ENCODE measurements around the gene LRMDA. TPM values are rescaled to one million over a fixed set of nuclear protein-coding genes. Genes with fewer than 3 reads are reported as not detected.

Gene LRMDA
- total and polyA plus RNA-seq, 2 of the 4 experiments (the other 2 are of a cell fraction) = 0.07 TPM; not detected in 1

DNA sequence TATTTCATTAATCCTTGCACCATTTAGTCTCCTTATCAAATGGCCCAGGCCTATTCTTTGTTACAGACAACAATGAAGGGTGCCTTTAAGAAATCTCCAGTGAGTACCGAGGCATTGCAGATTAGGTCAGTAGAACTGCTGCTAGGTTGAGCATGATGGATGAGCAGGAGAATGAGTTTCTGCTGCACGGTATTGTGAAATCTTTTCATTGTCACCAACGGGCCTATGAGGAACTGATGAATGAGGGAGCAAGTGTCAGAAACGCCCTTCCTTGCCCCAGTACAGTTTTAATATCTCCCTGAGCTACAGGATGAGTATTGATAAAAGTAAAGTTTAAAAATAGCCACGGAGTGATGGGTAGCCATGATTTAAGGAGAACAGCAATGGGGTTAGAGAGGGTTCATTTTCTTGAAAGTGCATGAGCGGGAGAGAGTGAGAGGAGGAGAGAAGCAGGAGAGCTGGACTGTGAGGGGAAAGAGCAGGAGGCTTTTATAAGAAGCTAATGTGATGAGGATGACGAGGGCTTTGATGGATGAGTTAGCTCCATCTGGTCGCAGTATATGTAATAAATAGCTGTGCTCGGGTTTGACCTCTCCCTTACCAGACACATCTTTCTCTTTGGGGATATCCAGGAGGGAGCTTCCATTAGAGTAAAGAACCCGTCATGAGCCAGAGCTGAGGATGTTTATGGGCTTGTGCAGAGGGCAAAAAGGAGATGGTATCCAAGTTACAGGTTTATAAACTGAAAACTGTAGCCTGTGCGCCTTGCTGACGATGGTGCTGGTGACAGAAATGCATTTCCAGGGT lies 526.1 kb downstream of the LRMDA start:
- no peak overlapping the region for H3K9ac ChIP-seq (ENCODE audit: low read depth, low read length)
- CTCF ChIA-PET = no interaction called here
- no peak overlapping the region for H4K91ac ChIP-seq (ENCODE audit: insufficient read depth, low read depth, low read length)
- POLR2A ChIA-PET (ENCODE audit: unreplicated experiment) = no interaction called here
- intact Hi-C loops (cut with micrococcal nuclease) = no loop called here
- H4K5ac ChIP-seq (ENCODE audit: low read depth, low read length) = no peak overlapping the region
- no peak overlapping the region for H3K4me3 ChIP-seq (ENCODE audit: insufficient read depth, low read depth, low read length)
- H3K27me3 ChIP-seq (ENCODE audit: control insufficient read depth, insufficient read depth, low read length) = peaks cover 1% of the 10 kb centered on the region; the same call in 1 of the 2 replicates
- H3K18ac ChIP-seq (ENCODE audit: low read depth, low read length) = no peak overlapping the region
- H3K9me3 ChIP-seq (ENCODE audit: control insufficient read depth, insufficient read depth, low read length) = no peaks in the 10 kb centered on the region
- no peak overlapping the region for H3K4me2 ChIP-seq (ENCODE audit: low read depth, low read length)
- H4K20me1 ChIP-seq (ENCODE audit: insufficient read depth, low read length) = no peaks in the 10 kb centered on the region
- H2BK20ac ChIP-seq (ENCODE audit: low read depth, low read length) = no peak overlapping the region
- peaks cover 2% of the 10 kb centered on the region for H3K4me1 ChIP-seq (ENCODE audit: control insufficient read depth, insufficient read depth, low read length)
- no peak overlapping the region for H2AK5ac ChIP-seq (ENCODE audit: low read depth, low read length)
- H2AK9ac ChIP-seq (replicated peaks; ENCODE audit: low read depth, low read length, poor library complexity) = no peak overlapping the region
- TF ChIP-seq CEBPB (IDR thresholded peaks at IDR 0.05; ENCODE audit: low read depth, low read length) (peak; percentile 42), RAD21 (IDR thresholded peaks at IDR 0.05; ENCODE audit: low read length) (no peak)
- no peaks in the 10 kb centered on the region for H3K36me3 ChIP-seq (ENCODE audit: control insufficient read depth, insufficient read depth, low read length)
- no peak overlapping the region for H3K27ac ChIP-seq (ENCODE audit: insufficient read depth, low read length)
- H3K4ac ChIP-seq (ENCODE audit: low read depth, low read length) = no peak overlapping the region
- WGBS, 2 experiments (ENCODE audit: extremely low coverage in 2 of 2, insufficient read length in 1 of 2) = 13% methylated on average over 1 of the region's 12 CpGs; no CpG with 5 or more reads in 1 of the 2 experiments
- H2AFZ ChIP-seq (replicated peaks; ENCODE audit: low read length, poor library complexity) = no peak overlapping the region
- H3K79me1 ChIP-seq (ENCODE audit: low read depth in 1 of 2, low read length in 2 of 2) = no peaks in the 10 kb centered on the region
- H4K8ac ChIP-seq (ENCODE audit: low read depth in 2 of 2, low read length in 2 of 2) = no peak overlapping the region
- no peak for ATAC-seq (ENCODE audit: low read depth)
- dilution Hi-C loops (cut with HindIII; ENCODE audit: low sequenced_read_pairs, unreplicated experiment) = no loop called here
- H3K9me1 ChIP-seq (ENCODE audit: insufficient read depth, low read length) = no peaks in the 10 kb centered on the region
- no peak overlapping the region for H3K14ac ChIP-seq (replicated peaks; ENCODE audit: low read depth, low read length)
- no TSS peak for BruUV-seq (replicated peaks)
- H2BK120ac ChIP-seq (ENCODE audit: low read depth, low read length) = no peak overlapping the region
- DNase-seq = no peak
- no peak overlapping the region for H3K23ac ChIP-seq (ENCODE audit: low read depth, low read length)
- no peak overlapping the region for H2BK15ac ChIP-seq (ENCODE audit: low read depth, low read length)
- H3K56ac ChIP-seq (ENCODE audit: extremely low read depth, insufficient read depth, low read length) = no peak overlapping the region
- in situ Hi-C loops (cut with MboI; ENCODE audit: low sequenced_read_pairs) = no loop called here
- no peak overlapping the region for H2BK5ac ChIP-seq (ENCODE audit: low read depth, low read length, poor library complexity, severe bottlenecking)

Measured in IMR-90 (cell line).